Stimulated activated naive CD4-positive, alpha-beta T cell (primary cell): ENCODE results near the gene FGF1.

Experiments
- DNase-seq, 6 experiments: peaks; one replicate each; lab custom pipeline; 2025; lab: John Stamatoyannopoulos, UW

Gene FGF1

GRCh38 chr5:142697356-142698255 is 11.7 kb upstream of the FGF1 start:
- no peak for DNase-seq

DNA sequence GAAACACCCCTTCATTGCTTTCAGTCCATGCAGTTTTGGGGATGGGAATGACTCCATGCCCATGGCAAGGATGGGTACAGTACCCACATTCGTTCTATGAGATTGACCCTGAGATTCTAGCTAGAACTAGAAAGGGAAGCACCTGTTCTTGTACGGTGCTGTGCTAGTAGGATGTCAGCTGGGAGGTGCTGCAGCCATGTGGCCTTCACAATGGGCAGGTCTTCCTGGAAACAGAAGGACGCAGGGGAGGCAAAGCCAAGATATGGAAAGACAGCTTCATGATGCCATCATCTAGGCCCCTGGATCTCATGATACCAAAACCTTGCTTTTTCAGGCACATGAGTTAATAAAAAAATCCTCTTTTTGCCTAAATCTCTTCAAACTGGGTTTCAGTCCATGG is 10.5 kb upstream of the FGF1 start:
- DNase-seq, result no peak

- DNase-seq, result no peak
These were observed 8.4 kb upstream of the FGF1 start for GRCh38 chr5:142694092-142694856.

- no peak for DNase-seq
These were observed 6.5 kb upstream of the FGF1 start for GRCh38 chr5:142692321-142692894.

DNA sequence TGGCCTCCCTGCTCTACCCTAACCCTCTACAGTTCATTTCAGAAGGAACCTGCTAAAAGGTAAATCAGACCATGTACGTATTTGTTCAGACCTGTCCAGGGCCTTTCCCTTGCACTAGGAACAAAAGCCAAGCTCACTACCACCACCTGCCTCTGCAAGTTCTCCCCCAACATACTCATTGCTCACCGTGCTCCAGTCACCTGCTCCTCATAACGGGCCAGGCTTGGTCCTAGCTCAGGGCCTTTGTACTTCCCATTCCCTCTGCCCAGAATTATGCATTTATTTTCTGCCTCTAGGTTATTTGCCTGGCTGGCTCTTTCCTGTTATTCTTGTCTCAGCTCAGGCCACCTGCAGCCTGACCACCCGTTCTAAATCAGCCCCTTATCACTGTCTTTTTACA is 4.8 kb upstream of the FGF1 start:
- no peak for DNase-seq

DNA sequence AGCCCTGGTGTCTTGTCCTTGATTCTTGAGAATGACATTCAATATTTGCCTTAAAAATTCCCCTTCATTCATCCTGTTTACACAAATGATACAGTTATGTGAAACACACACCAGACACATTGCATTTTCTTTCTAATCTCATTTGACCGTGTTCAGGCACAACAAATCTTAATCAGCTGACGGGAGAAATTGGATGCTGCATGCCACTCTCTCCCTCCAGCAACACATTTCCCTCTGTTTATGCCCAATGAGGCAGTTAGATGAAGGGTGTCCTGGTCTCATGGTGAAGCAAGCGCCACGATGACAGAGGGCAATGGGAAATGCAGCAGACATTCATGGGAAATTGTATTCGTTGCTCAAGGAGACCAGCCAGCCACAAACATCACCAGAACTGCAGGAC is 3.2 kb upstream of the FGF1 start:
- DNase-seq, result no peak

DNA sequence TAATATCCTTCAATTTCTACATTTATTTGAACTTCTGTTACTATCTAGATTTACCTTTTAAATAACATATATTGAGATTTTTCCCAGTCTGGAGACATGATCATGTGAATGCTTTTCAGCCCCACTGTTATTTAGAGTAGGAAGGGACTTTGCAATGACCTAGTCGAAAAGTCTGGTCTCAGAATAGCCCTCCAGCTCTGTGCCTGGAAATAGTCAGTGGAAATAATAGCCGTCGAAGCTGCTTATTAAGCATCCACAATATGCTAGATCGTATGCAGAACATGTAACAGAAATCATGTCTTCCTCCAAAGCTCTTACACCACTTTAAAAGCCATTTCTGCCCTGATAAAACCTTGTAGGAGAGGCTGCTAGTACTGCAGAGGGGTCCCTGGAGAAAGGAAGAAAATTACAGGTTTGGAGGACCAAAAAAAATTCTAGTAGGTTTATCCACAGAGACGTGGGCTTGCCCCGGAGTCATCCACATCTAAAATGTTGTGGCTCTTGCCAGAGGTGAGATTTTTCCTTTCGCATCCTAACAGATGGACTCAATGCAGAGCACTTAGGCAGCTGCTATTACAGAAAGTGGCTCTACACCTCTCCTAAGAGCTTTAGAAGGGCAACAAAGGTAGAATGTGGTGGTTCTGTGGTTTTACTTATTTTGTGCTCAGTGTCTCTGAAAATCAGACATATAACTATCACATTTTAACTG is 2.5 kb upstream of the FGF1 start:
- no peak for DNase-seq

GRCh38 chr5:142686968-142687367 is 1.1 kb upstream of the FGF1 start:
- DNase-seq, result no peak

DNA sequence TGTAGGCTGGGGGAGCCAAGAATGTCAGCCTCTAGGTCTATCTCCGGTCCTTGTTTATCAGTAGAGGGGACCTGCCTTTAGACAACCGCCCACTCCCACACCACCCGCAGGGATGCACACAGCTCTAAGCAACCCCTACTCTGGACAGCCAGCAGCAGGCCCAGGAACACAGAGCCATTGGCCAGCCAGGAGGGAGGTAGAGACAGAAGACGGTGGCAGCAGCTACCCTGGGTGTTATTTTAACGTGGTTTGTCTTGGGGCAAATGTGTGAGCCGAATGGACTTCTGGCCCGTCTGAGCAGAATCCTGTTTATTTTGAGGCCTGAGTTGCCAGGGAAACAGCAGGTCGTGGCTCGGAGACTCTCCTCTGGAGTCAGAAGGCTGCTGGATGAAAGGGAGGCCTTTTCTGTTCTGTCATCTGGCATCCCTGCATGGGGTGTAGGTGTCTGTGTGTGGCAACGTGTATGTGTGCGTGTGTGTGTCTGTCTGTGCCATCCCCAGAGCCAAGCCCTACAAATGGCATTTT is 382 bp upstream of the FGF1 start:
- no peak for DNase-seq

DNA sequence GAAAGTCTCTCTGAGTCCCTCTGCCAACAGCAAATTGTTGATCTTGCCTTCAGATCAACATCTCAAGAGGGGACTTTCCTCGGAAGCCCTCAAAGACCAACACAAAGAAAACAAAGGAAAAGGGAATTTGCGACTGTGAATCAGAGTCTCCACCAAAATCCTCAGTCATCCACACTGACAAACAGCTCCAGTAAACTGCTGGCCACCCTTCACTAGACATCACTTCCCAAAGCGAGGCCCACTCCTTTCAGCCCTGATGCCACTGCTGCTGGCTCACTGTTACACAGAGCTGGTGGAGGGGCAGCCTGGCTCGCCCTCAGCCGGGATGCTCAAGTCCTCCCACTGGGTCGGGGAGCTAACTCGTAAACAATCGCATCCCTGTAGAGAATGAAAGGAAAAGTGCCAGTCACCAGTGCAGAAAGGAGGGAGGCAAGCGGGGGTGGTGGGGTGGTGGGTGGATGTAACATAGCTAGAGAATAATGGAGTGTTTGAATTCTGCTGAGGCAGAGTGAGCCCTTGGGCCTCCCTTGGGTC is 1.3 kb downstream of the FGF1 start:
- no peak for DNase-seq

DNA sequence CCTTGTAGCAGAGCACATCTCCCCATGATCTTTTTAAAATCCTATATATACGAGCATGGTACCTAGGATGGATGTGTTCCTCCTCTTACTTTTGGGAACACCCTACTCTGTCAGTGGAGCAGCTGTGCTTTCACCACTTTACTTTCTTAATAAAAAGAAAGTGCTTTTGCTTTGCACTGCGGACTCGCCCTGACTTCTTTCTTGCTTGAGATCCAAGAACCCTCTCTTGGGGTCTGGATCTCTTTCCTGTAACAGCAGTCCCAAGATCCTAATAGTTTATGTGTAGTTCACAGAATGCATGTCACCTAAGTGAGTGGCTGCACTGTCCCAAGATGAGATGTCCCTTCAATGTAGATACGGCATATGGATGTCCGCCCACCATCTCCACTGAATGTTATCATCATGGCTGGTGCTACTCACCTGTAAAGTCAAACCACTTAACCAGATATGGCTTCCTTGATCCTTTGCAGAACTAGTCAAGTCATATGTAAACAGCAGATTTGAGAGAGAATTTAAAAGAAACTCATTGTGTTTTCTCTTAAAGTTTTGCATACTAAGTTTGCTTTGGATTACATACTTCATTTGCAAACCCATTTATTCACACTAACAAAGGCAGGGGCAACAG is 1.9 kb downstream of the FGF1 start:
- no peak for DNase-seq

DNA sequence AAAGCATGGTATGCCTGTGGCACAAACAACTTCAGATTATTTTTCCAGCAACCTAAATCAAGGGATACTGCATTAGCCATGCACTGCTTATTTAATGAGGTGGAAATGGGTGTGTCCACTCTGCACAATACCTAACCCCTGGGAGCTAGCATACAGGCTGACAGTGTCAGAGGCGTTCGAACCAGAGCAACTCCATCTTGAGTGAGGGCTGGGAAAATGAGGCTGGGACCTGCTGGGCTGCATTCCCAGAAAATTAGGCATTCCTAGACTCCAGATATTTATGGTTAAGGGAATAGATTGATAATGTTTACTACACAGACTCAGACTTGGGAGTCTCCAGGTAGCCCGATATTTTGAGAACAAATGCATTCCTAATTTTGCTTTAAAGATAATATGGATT is 2.8 kb downstream of the FGF1 start:
- no peak for DNase-seq

- no peak for DNase-seq
These were observed 5.2 kb downstream of the FGF1 start for GRCh38 chr5:142680605-142681259.

GRCh38 chr5:142679744-142680143 is 6.1 kb downstream of the FGF1 start:
- DNase-seq, result no peak

GRCh38 chr5:142678529-142678928 is 7.4 kb downstream of the FGF1 start:
- no peak for DNase-seq

DNA sequence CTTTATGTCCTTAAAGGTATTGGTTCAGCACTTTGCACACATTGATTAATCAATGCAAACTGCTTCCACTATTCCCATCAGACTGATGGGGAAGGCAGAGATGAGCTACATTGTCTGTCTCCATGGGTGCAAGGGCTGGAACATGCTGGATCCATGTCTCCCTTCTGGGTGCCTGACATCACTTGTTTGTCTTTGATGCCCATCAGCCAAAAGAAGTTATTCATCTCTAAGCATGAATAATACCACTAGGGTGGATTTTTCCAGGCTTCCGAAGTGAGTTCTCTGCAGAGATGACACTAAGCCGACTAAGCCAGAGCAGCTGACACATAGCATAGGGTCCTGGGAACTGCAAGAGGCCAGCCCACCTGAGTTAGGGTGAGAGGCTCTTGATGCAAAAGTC is 8.7 kb downstream of the FGF1 start:
- DNase-seq, result no peak

DNA sequence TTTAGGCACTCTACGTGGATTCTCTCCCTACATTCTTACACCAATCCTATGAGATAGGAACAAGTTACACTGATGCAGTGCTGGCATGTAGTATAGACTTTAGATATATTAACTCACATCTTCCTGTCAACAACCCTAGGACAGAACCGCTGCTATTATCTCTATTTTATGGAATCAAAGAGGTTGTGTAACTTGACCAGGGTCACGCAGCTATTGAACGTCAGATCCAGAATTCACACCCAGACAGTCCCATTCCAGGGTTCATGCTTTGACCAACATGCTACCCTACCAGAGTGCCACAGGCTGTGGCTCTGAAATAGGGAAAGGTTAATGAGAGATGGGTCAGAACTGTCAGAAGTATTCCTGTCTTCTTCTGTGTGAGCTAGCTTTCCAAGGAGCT is 9.6 kb downstream of the FGF1 start:
- DNase-seq, result no peak

- no peak for DNase-seq
These were observed 11.1 kb downstream of the FGF1 start for GRCh38 chr5:142674531-142675469.

- no peak for DNase-seq
These were observed 14.1 kb downstream of the FGF1 start for GRCh38 chr5:142671801-142672200.

DNA sequence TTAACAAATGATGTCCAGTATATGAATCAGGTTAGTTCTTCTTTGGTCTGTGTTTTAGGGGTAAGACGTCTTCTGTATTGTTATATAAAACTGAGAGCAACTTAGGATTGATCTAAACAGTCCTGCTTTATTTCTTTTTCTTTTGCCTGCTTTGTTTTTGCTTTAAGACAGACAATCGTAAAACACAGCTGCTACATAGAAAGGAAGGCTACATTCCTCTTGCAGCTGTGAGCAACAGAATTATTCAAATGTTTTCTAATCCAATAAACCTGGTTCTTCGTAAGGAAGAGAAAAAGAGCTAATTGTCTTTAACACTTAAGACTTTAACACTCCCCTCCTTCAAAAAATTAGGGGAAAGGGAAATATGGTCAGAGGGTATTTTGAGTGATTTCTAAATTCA is 14.6 kb downstream of the FGF1 start:
- no peak for DNase-seq
